HG02623 (cell line): ENCODE results near the gene CHMP6.

ENCODE experiments used
- ATAC-seq: cut with Tn5 transposase; IDR thresholded peaks from one replicate; pipeline ENCODE4 v1.9.1; 2021; ENCODE audit warnings: moderate library complexity; ENCODE audit not compliant: unreplicated experiment

The CHMP6 gene

DNA sequence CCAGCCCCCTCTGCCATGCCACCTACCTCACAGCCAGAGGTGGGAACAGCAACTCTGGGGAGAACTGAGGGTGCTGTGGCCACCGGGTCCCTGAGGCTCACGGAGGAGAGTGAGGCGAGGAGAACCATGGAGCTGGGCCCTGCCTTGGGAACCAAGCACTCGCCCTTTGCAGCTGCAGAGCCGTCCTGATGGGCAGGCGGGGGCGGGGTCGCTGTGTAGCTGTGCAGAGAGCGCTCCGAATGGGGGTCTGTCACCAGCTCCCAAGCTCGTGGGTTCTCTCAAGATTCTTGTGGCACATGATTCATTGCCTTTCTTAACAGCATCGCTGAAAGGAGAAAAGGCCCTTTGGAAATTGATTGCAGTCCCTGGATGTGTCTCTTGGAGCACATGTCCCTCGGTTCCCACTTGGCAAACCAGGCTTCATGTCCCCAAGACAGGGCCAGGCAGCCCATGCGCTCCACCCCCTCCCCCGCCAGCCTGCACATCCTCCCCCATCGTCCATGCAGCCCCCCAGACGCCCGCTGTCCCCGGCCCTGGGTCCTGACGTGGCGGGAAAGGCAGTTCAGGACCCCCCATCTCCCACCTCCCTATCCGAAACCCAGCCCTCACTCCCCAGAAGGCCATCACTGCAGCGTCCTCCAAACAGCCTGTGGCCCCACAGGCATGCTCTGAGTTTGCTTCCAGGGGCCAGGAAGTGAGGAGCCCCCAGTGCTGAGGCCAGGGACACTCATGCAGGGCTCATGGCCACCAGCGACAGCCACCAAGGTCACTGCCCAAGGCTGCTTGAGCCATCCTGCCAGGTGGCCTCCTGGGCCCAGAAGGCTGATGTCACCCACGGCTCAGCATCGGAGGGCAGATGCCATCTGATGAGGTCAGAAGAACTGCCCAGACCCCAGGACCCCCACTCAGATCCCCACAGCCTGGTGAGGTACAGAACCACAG, 20.6 kb upstream of the CHMP6 start:
- ATAC-seq, result no peak

DNA sequence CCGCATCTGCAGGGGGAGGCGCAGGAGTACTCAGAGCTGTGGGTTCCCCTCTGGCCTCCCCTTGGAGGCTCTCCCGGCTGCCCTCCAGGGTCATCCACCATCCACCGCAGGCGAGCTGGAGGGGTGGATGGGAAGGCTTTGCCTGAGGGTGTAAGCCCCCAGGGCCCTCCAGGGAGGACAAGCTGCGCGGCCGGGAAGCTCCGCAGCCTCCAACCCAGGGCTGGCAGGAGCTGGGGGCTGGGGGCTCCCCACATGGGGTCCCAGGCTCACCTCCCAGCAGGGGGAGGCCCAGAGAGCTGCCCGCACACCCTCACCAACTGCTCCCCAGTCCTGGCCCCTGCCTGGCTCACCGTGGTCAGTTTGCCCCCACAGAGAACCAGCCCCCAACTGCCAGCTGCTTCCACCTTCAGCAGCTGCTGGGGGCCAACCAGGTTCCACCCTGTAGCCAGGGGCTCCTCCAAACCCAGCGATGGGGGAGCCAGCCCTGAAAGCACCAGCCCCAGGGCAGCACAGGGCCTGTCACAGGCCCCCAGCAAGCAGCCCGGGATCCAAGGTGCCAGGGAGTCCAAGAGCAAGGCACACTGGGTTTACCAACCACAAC, 19.8 kb upstream of the CHMP6 start:
- ATAC-seq, result no peak

- ATAC-seq, result no peak
Measured at GRCh38 chr17:80976701-80977100, 14.9 kb upstream of the CHMP6 start.

GRCh38 chr17:80977172-80977571, 14.5 kb upstream of the CHMP6 start:
- ATAC-seq, result no peak

DNA sequence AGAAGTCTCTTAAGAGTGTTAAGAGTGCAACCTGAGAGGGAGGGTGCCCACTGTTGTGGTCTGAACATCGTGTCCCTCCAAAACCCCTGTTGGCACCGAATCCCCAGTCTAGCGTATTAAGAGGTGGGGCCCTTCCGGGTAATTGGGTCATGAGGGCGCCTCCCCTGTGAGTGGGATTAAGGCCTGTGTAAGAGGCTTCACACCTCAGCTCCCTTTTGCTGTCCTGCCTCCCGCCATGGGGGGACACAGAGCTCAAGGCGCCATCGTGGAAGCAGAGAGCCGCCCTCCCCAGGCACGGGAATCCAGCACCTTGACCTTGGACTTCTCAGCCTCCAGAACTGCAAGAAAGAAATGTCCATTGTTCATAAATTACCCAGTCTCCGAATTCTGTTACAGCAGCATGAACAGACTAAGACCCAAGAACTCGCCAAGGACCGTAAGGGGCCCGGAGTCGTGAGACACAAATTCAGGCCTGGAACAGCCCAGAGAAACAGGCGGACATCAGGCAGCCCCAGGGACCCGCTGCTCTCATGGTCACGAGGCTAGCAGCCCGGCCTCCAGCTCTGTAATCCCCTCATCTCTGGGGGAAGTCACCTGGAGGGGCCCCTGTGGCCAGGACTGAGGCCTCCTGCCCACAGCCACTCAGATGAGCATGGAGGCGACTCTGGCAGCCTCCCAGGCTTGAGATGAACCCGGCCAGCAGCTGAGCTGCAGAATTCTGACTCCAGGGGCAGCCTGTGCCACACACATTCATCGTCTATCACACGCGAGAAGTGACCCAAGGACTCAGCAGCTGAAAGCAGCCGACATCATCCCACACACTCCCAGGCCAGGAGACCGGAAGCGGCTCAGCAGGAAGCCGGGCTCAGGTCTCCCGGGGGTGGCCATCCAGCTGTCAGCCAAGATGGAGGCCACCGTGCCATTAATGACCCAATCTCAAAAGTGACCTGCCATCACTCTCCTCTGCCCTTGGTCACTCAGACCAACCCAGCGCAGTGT, 12.8 kb upstream of the CHMP6 start:
- ATAC-seq, result no peak

- ATAC-seq, result no peak
Measured at GRCh38 chr17:80979547-80980378, 11.9 kb upstream of the CHMP6 start.

DNA sequence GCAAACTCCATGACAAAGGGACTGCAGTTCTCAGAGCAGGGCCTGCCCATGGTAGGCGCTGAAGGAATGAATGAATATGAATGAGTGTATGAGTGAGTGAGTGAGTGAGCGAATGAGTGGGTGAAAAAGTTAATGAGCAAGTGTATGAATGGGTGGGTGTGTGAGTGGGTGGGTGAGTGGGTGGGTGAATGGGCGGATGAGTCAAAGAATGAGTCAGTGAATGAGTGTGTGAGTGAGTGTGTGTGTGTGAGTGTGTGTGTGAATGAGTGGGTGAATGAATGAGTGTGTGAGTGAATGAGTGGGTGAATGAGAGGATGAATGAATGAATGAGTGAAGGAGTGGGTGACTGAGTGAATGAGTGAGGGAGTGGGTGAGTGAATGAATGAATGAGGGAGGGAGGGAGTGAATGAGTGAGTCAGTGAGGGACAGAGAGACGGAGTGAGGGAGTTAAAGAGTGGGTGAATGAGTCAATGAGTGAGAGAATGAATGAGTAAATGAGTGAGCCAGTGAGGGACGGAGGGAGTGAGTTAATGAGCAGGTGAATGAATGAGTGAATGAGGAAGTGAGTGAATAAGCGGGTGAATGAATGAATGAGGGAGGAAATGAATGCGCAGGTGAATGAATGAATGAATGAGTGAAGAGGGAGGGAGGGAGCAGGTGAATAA, 11.1 kb upstream of the CHMP6 start:
- ATAC-seq, result no peak

DNA sequence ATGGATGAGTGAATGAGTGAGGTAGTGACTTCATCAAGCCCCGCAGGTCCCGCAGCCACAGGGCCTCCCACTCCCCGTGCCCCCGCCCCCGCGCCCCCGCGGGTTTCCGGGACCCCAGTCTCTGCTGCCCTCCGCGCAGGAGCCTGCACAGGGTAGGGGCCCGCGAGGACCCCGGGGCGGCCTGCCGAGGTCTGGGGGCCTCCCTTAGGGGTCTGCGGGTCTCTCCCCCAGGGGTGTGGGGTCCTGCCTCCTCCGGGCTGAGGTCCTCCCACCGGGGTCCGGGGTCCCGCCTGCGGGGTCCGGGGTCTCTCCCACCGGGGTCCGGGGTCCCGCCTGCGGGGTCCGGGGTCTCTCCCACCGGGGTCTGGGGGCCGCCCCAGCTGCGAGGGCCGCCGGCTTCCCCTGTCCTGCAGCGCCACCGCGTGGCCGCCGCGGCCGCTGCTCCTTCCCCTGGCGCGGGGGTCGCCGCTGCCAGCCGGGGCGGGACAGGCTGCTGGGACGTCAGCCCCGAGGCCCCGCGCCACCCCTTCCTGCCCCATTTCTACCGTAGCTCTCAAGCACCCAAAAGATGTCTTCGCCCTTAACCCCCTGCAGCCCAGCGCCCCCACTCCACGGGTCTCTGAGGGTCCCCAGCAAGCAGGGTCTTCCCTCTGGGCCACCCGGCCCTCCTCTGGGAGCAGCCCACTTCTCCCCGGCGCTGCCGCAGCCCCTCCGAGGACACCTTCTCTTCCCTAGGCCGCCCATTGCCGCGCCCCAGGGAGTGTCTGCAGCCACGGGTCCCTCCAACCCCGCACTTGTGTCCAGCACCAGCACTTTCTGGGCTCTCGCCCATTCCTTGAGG, 10.4 kb upstream of the CHMP6 start:
- ATAC-seq, result no peak

GRCh38 chr17:80981929-80982425, 9.7 kb upstream of the CHMP6 start:
- ATAC-seq, result no peak

- ATAC-seq, result no peak
Measured at GRCh38 chr17:80982426-80982974, 9.1 kb upstream of the CHMP6 start.

DNA sequence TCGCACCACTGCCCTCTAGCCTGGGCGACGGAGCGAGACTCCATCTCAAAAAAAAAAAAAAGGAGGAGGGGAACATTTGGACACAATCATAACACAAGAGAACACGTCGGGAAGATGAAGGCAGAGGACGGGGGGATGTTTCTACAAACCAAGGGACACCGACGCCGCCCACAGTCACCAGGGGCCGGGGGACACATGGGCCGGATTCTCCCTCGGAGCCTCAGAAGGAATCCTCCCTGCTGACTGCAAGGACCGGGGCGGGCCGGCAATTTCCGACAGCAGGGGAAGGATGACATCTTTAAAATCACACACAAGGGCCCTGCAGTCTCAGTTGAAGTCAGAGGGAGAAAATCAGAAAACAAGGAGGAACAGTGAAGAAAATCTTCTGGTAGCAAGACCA, 8.1 kb upstream of the CHMP6 start:
- no peak for ATAC-seq

DNA sequence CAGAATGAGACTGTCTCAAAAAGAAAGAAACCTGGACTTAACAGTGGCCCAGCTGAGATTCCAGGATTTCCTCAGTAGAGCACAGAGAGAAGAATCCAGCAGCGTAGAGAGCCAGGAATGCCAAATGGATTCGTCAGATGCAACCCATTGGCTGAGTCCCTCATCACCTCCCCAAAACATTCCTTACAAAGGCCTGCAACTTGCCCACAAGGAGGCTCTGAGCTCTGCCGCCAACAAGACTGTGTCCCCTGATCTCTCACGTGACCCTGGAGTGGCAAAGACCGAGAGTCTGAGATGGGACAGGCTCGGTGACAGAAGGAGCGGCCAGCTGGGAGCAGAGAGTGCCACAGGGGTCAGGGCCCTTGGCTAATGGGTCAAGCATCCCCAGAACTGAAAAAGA, 6.9 kb upstream of the CHMP6 start:
- ATAC-seq, result no peak

DNA sequence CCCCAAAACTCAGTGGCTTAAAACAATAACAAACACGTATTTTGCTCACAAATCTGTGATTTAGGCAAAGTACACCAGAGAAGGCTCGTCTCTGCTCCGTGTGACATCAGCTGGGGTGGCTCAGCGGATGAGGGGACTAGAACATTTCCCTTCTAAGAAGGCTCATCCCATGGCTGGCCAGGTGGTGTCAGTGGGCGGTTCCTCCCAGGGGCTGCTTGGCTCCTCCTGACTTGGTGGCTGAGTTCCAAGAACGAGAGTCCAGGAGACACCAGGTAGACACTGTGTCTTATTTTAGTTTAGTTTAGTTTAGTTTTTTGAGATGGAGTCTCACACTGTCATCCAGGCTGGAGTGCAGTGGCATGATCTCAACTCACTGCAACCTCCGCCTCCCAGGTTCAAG, 5.6 kb upstream of the CHMP6 start:
- no peak for ATAC-seq

- no peak for ATAC-seq
Measured at GRCh38 chr17:80986816-80987475, 4.7 kb upstream of the CHMP6 start.

- no peak for ATAC-seq
Measured at GRCh38 chr17:80987941-80988461, 3.6 kb upstream of the CHMP6 start.

GRCh38 chr17:80989586-80989913, 2.1 kb upstream of the CHMP6 start:
- no peak for ATAC-seq

DNA sequence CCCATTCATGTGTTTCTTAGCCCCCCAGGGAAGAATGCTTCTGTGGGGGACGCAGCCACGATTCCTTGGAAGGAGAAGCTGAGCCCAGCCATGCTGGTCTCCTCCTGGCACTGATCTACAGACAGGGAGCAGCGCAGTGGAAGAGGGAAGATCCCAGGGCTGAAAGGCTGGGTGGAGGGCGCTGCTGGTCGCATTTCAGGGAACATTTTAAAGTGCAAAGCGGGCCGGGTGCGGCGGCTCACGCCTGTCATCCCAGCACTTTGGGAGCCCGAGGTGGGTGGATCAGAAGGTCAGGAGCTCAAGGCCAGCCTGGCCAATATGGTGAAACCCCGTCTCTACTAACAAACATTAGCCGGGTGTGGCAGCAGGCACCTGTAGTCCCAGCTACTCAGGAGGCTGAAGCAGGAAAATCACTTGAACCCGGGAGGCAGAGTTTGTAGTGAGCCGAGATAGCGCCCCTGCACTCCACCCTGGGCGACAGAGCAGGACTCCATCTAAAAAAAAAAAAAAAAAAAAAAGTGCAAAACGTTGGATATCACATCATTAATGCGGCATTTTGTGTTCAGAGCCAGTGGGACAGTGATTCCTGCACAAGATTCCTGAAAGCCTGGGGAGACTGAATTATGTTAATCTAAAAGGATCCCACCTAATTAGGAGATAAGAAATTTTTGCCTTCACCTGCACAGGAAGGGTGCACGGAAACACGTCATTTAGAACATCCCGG, 558 bp upstream of the CHMP6 start:
- no peak for ATAC-seq
